Stimulated activated CD4-positive, alpha-beta T cell treated with anti-CD3 and anti-CD28 coated beads, Interleukin-12 subunit alpha, Interleukin-12 subunit beta, amount 100 ng/mL, for 48 hours (primary cell): ENCODE measurements around the gene QKI.
"Not testable (repeated sequence)": the region's sequence is repeated elsewhere in the genome, so short reads cannot be mapped to it uniquely, and the experiment has no call there.

Experiments used
- DNase-seq, 3 donors: peaks; one replicate each; pipeline ENCODE4 v3.0.0-alpha.2; 2020; ENCODE audit warnings: low read depth in 2 of 3, low spot score in 1 of 3

Gene QKI

GRCh38 chr6:163476946-163477345 is 62.4 kb downstream of the QKI start:
- not testable (repeated sequence) for DNase-seq

GRCh38 chr6:163483107-163483506 is 68.6 kb downstream of the QKI start:
- no peak for DNase-seq

GRCh38 chr6:163485388-163485851 is 70.9 kb downstream of the QKI start:
- DNase-seq: no peak

- no peak for DNase-seq
Measured at GRCh38 chr6:163486821-163487220, 72.3 kb downstream of the QKI start.

- DNase-seq: no peak
Measured at GRCh38 chr6:163487606-163488005, 73.1 kb downstream of the QKI start.

- DNase-seq: no peak
Measured at GRCh38 chr6:163489584-163489983, 75.1 kb downstream of the QKI start.

- no peak for DNase-seq
Measured at GRCh38 chr6:163490826-163491577, 76.5 kb downstream of the QKI start.

- DNase-seq: no peak
Measured at GRCh38 chr6:163491737-163492300, 77.3 kb downstream of the QKI start.

GRCh38 chr6:163494279-163494727 is 79.8 kb downstream of the QKI start:
- no peak for DNase-seq

- no peak for DNase-seq
Measured at GRCh38 chr6:163496205-163496604, 81.7 kb downstream of the QKI start.

- DNase-seq: no peak
Measured at GRCh38 chr6:163500105-163500504, 85.6 kb downstream of the QKI start.

- DNase-seq: no peak
Measured at GRCh38 chr6:163501026-163501425, 86.5 kb downstream of the QKI start.

GRCh38 chr6:163501439-163501838 is 86.9 kb downstream of the QKI start:
- no peak for DNase-seq

GRCh38 chr6:163504984-163505640 is 90.6 kb downstream of the QKI start:
- no peak for DNase-seq

GRCh38 chr6:163507965-163508364 is 93.4 kb downstream of the QKI start:
- no peak for DNase-seq

GRCh38 chr6:163513003-163513402 is 98.5 kb downstream of the QKI start:
- no peak for DNase-seq

- no peak for DNase-seq
Measured at GRCh38 chr6:163513570-163514166, 99.2 kb downstream of the QKI start.

GRCh38 chr6:163516908-163517307 is 102.4 kb downstream of the QKI start:
- DNase-seq: no peak

GRCh38 chr6:163520956-163521355 is 106.4 kb downstream of the QKI start:
- no peak for DNase-seq

- no peak for DNase-seq
Measured at GRCh38 chr6:163522033-163522432, 107.5 kb downstream of the QKI start.

GRCh38 chr6:163525926-163526325 is 111.4 kb downstream of the QKI start:
- no peak for DNase-seq

- no peak for DNase-seq
Measured at GRCh38 chr6:163526346-163526745, 111.8 kb downstream of the QKI start.
